Glutamatergic neuron (in vitro differentiated cells): ENCODE measurements around the gene SOD2. TPM values are rescaled to one million over a fixed set of nuclear protein-coding genes. Genes with fewer than 3 reads are reported as not detected.

Source experiments
- DNase-seq: peaks from one replicate; pipeline ENCODE4 v3.0.0; 2022
- H3K27ac Mint-ChIP-seq: one replicate; pipeline ENCODE4 v1.8.0; 2020; ENCODE audit warnings: mild to moderate bottlenecking, mixed read lengths, inconsistent platforms; ENCODE audit not compliant: unreplicated experiment
- H3K27me3 Mint-ChIP-seq: one replicate; pipeline ENCODE4 v1.8.0; 2020; ENCODE audit warnings: mild to moderate bottlenecking, moderate library complexity, mixed read lengths, inconsistent platforms; ENCODE audit not compliant: unreplicated experiment
- H3K36me3 Mint-ChIP-seq: one replicate; pipeline ENCODE4 v1.8.0; 2020; ENCODE audit warnings: mild to moderate bottlenecking, mixed read lengths, inconsistent platforms; ENCODE audit not compliant: unreplicated experiment
- H3K4me1 Mint-ChIP-seq: one replicate; pipeline ENCODE4 v1.8.0; 2020; ENCODE audit warnings: mild to moderate bottlenecking, low read depth, mixed read lengths, inconsistent platforms; ENCODE audit not compliant: unreplicated experiment
- H3K4me3 Mint-ChIP-seq: one replicate; pipeline ENCODE4 v1.8.0; 2020; ENCODE audit warnings: mild to moderate bottlenecking, mixed read lengths, inconsistent platforms; ENCODE audit not compliant: unreplicated experiment
- H3K9me3 Mint-ChIP-seq: one replicate; pipeline ENCODE4 v1.8.0; 2020; ENCODE audit warnings: mild to moderate bottlenecking, moderate library complexity, mixed read lengths, inconsistent platforms; ENCODE audit not compliant: unreplicated experiment
- total RNA-seq: library from RNA; stranded (reverse); fragmentation: NEBNext Ultra II Directional; extraction: Animal tissue kit (Norgen Biotek cat#: 25700); gene quantifications from one replicate; pipeline ENCODE4 v1.2.1, GENCODE V29; 2021; ENCODE audit not compliant: unreplicated experiment
- TF ChIP-seq, protein P1 (sequence below): fragments of 200-600 bp; sonication (generic); IDR thresholded peaks from one replicate; pipeline ENCODE4 v1.5.0; 2021; ENCODE audit not compliant: partially characterized antibody, unreplicated experiment

Gene SOD2
- total RNA-seq, 1 donor from 2014 or later, result 56.5 TPM

GRCh38 chr6:159688266-159688905 lies 4.7 kb downstream of the SOD2 start:
- Mint-ChIP-seq H3K36me3 (no peaks in the 10 kb centered on the region), H3K9me3 (peaks cover 4% of the 10 kb centered on the region), H3K27me3 (peaks cover 4% of the 10 kb centered on the region), H3K4me3 (no peak overlapping the region), H3K27ac (no peak overlapping the region), H3K4me1 (peaks cover 7% of the 10 kb centered on the region)
- no peak for DNase-seq
- TF ChIP-seq, protein P1, sequence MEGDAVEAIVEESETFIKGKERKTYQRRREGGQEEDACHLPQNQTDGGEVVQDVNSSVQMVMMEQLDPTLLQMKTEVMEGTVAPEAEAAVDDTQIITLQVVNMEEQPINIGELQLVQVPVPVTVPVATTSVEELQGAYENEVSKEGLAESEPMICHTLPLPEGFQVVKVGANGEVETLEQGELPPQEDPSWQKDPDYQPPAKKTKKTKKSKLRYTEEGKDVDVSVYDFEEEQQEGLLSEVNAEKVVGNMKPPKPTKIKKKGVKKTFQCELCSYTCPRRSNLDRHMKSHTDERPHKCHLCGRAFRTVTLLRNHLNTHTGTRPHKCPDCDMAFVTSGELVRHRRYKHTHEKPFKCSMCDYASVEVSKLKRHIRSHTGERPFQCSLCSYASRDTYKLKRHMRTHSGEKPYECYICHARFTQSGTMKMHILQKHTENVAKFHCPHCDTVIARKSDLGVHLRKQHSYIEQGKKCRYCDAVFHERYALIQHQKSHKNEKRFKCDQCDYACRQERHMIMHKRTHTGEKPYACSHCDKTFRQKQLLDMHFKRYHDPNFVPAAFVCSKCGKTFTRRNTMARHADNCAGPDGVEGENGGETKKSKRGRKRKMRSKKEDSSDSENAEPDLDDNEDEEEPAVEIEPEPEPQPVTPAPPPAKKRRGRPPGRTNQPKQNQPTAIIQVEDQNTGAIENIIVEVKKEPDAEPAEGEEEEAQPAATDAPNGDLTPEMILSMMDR, result no peak

- no peaks in the 10 kb centered on the region for H3K36me3 Mint-ChIP-seq
- no peak for DNase-seq
- no peak overlapping the region for H3K27ac Mint-ChIP-seq
- TF ChIP-seq, protein P1, result no peak
- H3K9me3 Mint-ChIP-seq, result peaks cover 4% of the 10 kb centered on the region
- peaks cover 4% of the 10 kb centered on the region for H3K27me3 Mint-ChIP-seq
- no peak overlapping the region for H3K4me3 Mint-ChIP-seq
- H3K4me1 Mint-ChIP-seq, result peaks cover 7% of the 10 kb centered on the region
Measured at GRCh38 chr6:159687341-159687740, 5.7 kb downstream of the SOD2 start.

DNA sequence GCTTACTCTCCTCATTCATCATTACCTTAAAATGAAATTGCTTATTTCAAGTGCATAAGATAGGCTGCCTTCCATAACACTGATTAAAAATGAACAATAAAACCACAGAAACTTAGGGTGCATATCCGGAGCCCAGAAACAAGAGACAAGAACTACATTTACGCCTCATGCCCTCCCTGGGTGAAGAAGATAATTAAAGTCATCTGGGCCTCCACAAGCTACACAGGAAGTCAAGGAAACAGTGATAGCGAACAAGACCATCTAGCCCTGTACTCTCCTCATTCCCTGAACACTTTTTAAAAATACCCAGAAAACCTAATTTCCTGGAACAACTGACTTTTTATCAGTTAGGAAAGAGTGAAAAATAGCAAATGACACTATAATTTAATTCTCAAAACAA lies 6.3 kb downstream of the SOD2 start:
- DNase-seq, result no peak
- TF ChIP-seq, protein P1, result no peak
- Mint-ChIP-seq H3K27me3 (peaks cover 4% of the 10 kb centered on the region), H3K27ac (no peak overlapping the region), H3K36me3 (no peaks in the 10 kb centered on the region), H3K4me3 (no peak overlapping the region), H3K9me3 (no peaks in the 10 kb centered on the region), H3K4me1 (peaks cover 4% of the 10 kb centered on the region)

- Mint-ChIP-seq H3K4me3 (no peak overlapping the region), H3K9me3 (no peaks in the 10 kb centered on the region), H3K27me3 (peaks cover 4% of the 10 kb centered on the region), H3K4me1 (no peaks in the 10 kb centered on the region), H3K36me3 (no peaks in the 10 kb centered on the region), H3K27ac (no peak overlapping the region)
- TF ChIP-seq, protein P1, result no peak
- DNase-seq, result no peak
Measured at GRCh38 chr6:159686040-159686439, 7.0 kb downstream of the SOD2 start.

GRCh38 chr6:159684013-159684304 lies 9.1 kb downstream of the SOD2 start:
- Mint-ChIP-seq H3K4me3 (no peak overlapping the region), H3K27me3 (peaks cover 2% of the 10 kb centered on the region), H3K36me3 (no peaks in the 10 kb centered on the region), H3K9me3 (no peaks in the 10 kb centered on the region), H3K4me1 (no peaks in the 10 kb centered on the region), H3K27ac (no peak overlapping the region)
- DNase-seq, result no peak
- TF ChIP-seq, protein P1, result no peak
